ENCODE results near the gene GALNT13.
"Not testable (repeated sequence)": the region's sequence is repeated elsewhere in the genome, so short reads cannot be mapped to it uniquely, and the experiment has no call there.

The GALNT13 gene

GRCh38 chr2:154439156-154439555 is 567.4 kb downstream of the GALNT13 start:
- DNase-seq = peak; percentile 65

GRCh38 chr2:154443919-154444318 is 572.2 kb downstream of the GALNT13 start:
- DNase-seq = no peak

GRCh38 chr2:154446324-154446723 is 574.6 kb downstream of the GALNT13 start:
- no peak for DNase-seq

- DNase-seq = no peak
Measured at GRCh38 chr2:154447727-154448418, 576.2 kb downstream of the GALNT13 start.

- no peak for DNase-seq
Measured at GRCh38 chr2:154449951-154450658, 578.4 kb downstream of the GALNT13 start.

- DNase-seq = no peak
Measured at GRCh38 chr2:154452471-154452870, 580.7 kb downstream of the GALNT13 start.

- DNase-seq = peak; percentile 82
Measured at GRCh38 chr2:154452906-154453493, 581.3 kb downstream of the GALNT13 start.

GRCh38 chr2:154455166-154455565 is 583.4 kb downstream of the GALNT13 start:
- no peak for DNase-seq

- DNase-seq = peak; percentile 73
Measured at GRCh38 chr2:154455866-154456265, 584.1 kb downstream of the GALNT13 start.

- no peak for DNase-seq
Measured at GRCh38 chr2:154457286-154457685, 585.6 kb downstream of the GALNT13 start.

GRCh38 chr2:154459286-154459685 is 587.6 kb downstream of the GALNT13 start:
- no peak for DNase-seq

- DNase-seq = no peak
Measured at GRCh38 chr2:154462634-154463033, 590.9 kb downstream of the GALNT13 start.

- DNase-seq = no peak
Measured at GRCh38 chr2:154466226-154466625, 594.5 kb downstream of the GALNT13 start.

GRCh38 chr2:154470376-154470775 is 598.7 kb downstream of the GALNT13 start:
- no peak for DNase-seq

GRCh38 chr2:154471492-154471891 is 599.8 kb downstream of the GALNT13 start:
- not testable (repeated sequence) for DNase-seq

- DNase-seq = no peak
Measured at GRCh38 chr2:154477319-154477718, 605.6 kb downstream of the GALNT13 start.

GRCh38 chr2:154480521-154480920 is 608.8 kb downstream of the GALNT13 start:
- DNase-seq = peak; percentile 65

GRCh38 chr2:154481336-154481735 is 609.6 kb downstream of the GALNT13 start:
- DNase-seq = no peak

- no peak for DNase-seq
Measured at GRCh38 chr2:154484338-154485099, 612.8 kb downstream of the GALNT13 start.

- DNase-seq = no peak
Measured at GRCh38 chr2:154488801-154489200, 617.1 kb downstream of the GALNT13 start.

- no peak for DNase-seq
Measured at GRCh38 chr2:154489266-154489858, 617.6 kb downstream of the GALNT13 start.

- DNase-seq = no peak
Measured at GRCh38 chr2:154490530-154490929, 618.8 kb downstream of the GALNT13 start.

GRCh38 chr2:154495455-154495868 is 623.7 kb downstream of the GALNT13 start:
- no peak for DNase-seq
